Fibroblast of lung (primary cell): ENCODE data around the gene QPCTL. TPM values are rescaled to one million over a fixed set of nuclear protein-coding genes. Genes with fewer than 3 reads are reported as not detected.

Experiments
- DNase-seq, 2 donors: peaks; one replicate each; pipeline versions ENCODE4 v3.0.0 to v3.0.0-alpha.2; 2010; ENCODE audit warnings: low read depth in 2 of 2
- H2AFZ ChIP-seq: 2 replicates; pipeline ENCODE4 v1.5.1; 2012; ENCODE audit warnings: low read length, control low read depth, inconsistent platforms
- H3K27ac ChIP-seq: 2 replicates; pipeline ENCODE4 v1.5.1; 2011; ENCODE audit warnings: low read length, control low read depth; ENCODE audit not compliant: insufficient read depth
- H3K27me3 ChIP-seq: 2 replicates; pipeline ENCODE4 v1.5.1; 2011; ENCODE audit warnings: mild to moderate bottlenecking, low read length; ENCODE audit not compliant: control insufficient read depth, insufficient read depth
- H3K36me3 ChIP-seq: 2 replicates; pipeline ENCODE4 v1.5.1; 2011; ENCODE audit warnings: low read length; ENCODE audit not compliant: control insufficient read depth, insufficient read depth
- H3K4me1 ChIP-seq: 2 replicates; pipeline ENCODE4 v1.5.1; 2011; ENCODE audit warnings: low read length; ENCODE audit not compliant: control insufficient read depth, insufficient read depth; ENCODE audit errors: extremely low read depth
- H3K4me2 ChIP-seq: 2 replicates; pipeline ENCODE4 v1.5.1; 2011; ENCODE audit warnings: low read length, control low read depth; ENCODE audit not compliant: insufficient read depth; ENCODE audit errors: extremely low read depth
- H3K4me3 ChIP-seq, 4 experiments: fragments of 200-600 bp in 1 of 4; sonication (generic) in 1 of 4; replicated peaks in 1 of 4; 2 replicates each; pipeline ENCODE4 v1.5.1; 2011 to 2016; ENCODE audit warnings: low read length in 4 of 4, low read depth in 3 of 4, mild to moderate bottlenecking in 3 of 4, control low read depth in 2 of 4, inconsistent platforms in 1 of 4, mixed read lengths in 1 of 4; ENCODE audit not compliant: insufficient read depth in 1 of 4; ENCODE audit errors: control extremely low read depth in 1 of 4
- H3K79me2 ChIP-seq: 2 replicates; pipeline ENCODE4 v1.5.1; 2012; ENCODE audit warnings: mild to moderate bottlenecking, low read length, inconsistent platforms; ENCODE audit not compliant: control insufficient read depth, insufficient read depth
- H3K9ac ChIP-seq: 2 replicates; pipeline ENCODE4 v1.5.1; 2011; ENCODE audit warnings: mild to moderate bottlenecking, low read length, control low read depth; ENCODE audit not compliant: insufficient read depth
- H3K9me3 ChIP-seq: 2 replicates; pipeline ENCODE4 v1.5.1; 2012; ENCODE audit warnings: low read depth, low read length; ENCODE audit not compliant: control insufficient read depth, insufficient read depth
- H4K20me1 ChIP-seq: 2 replicates; pipeline ENCODE4 v1.5.1; 2011; ENCODE audit warnings: low read length; ENCODE audit not compliant: control insufficient read depth, insufficient read depth; ENCODE audit errors: extremely low read depth
- CTCF ChIP-seq, 2 donors: IDR thresholded peaks in 1 of 2; conservative IDR thresholded peaks in 1 of 2; 1 replicate in 1 of 2; 2 replicates in 1 of 2; pipeline ENCODE4 v1.5.1; 2011 to 2012; ENCODE audit warnings: low read length in 2 of 2, control low read depth in 1 of 2, inconsistent platforms in 1 of 2, low read depth in 1 of 2, mild to moderate bottlenecking in 1 of 2
- EZH2 ChIP-seq: IDR thresholded peaks from 2 replicates; pipeline ENCODE4 v1.5.1; 2012; ENCODE audit warnings: low read length, control low read depth, mild to moderate bottlenecking; ENCODE audit errors: missing control alignments
- polyA plus RNA-seq, 2 donors: library from polyadenylated mRNA; depleted of rRNA in 1 of 2; stranded (reverse) in 1 of 2; unstranded in 1 of 2; fragments of >200 nt; gene quantifications; 2 replicates each; pipeline ENCODE4 v1.2.1, GENCODE V29; 2011 to 2012; ENCODE audit warnings: missing spikeins in 1 of 2
- total RNA-seq: library from RNA; depleted of rRNA; stranded (reverse); fragments of >200 nt; gene quantifications from 2 replicates; pipeline ENCODE4 v1.2.1, GENCODE V29; 2014

QPCTL gene
- total and polyA plus RNA-seq, 2 donors (not counting 1 experiment from before 2014, with no cell fraction given): 5.8 to 9.4 TPM

GRCh38 chr19:45752639-45753038, 60.2 kb downstream of the QPCTL start:
- Histone ChIP-seq H2AFZ (no peak overlapping the region), H3K27ac (no peak overlapping the region), H3K9me3 (no peaks in the 10 kb centered on the region), H3K4me2 (no peak overlapping the region), H3K27me3 (no peaks in the 10 kb centered on the region), H4K20me1 (no peaks in the 10 kb centered on the region), H3K4me1 (no peaks in the 10 kb centered on the region), H3K79me2 (no peaks in the 10 kb centered on the region), H3K9ac (no peak overlapping the region), H3K36me3 (no peaks in the 10 kb centered on the region), H3K4me3 (no peak overlapping the region)
- no peak for DNase-seq
- TF ChIP-seq CTCF (conservative IDR thresholded peaks at IDR 0.05 in 1 of 2, IDR thresholded peaks at IDR 0.05 in 1 of 2; ENCODE audit: low read depth in 1 of 2, low read length in 2 of 2) (no peak), EZH2 (no peak)

- no peak overlapping the region for H3K4me2 ChIP-seq
- no peak overlapping the region for H2AFZ ChIP-seq
- no peaks in the 10 kb centered on the region for H3K36me3 ChIP-seq
- no peak for TF ChIP-seq EZH2
- TF ChIP-seq CTCF (conservative IDR thresholded peaks at IDR 0.05 in 1 of 2, IDR thresholded peaks at IDR 0.05 in 1 of 2; ENCODE audit: low read depth in 1 of 2, low read length in 2 of 2): no peak
- H3K9me3 ChIP-seq: no peaks in the 10 kb centered on the region
- DNase-seq: no peak
- H3K9ac ChIP-seq: no peak overlapping the region
- H3K4me3 ChIP-seq: no peak overlapping the region
- no peaks in the 10 kb centered on the region for H3K4me1 ChIP-seq
- H3K27ac ChIP-seq: no peak overlapping the region
- H3K79me2 ChIP-seq: no peaks in the 10 kb centered on the region
- H4K20me1 ChIP-seq: no peaks in the 10 kb centered on the region
- H3K27me3 ChIP-seq: no peaks in the 10 kb centered on the region
These were observed 61.1 kb downstream of the QPCTL start for GRCh38 chr19:45753548-45753947.

Other genes starting within 250 kb of the QPCTL start
- gene FOSB, start 224.7 kb upstream of the QPCTL start, total RNA-seq: 9.5 and 24.9 TPM in 2 replicates
- gene FOSB, start 224.7 kb upstream of the QPCTL start, polyA plus RNA-seq: 2.8 and 48.6 TPM in 2 replicates
- 5.1 and 7.9 TPM in 2 replicates for gene RTN2, start 195.6 kb upstream of the QPCTL start, total RNA-seq
- 8.9 and 11.7 TPM in 2 replicates for gene RTN2, start 195.6 kb upstream of the QPCTL start, polyA plus RNA-seq
- gene PPM1N, start 194.2 kb upstream of the QPCTL start, total RNA-seq: 1.8 and 2.8 TPM in 2 replicates
- gene PPM1N, start 194.2 kb upstream of the QPCTL start, polyA plus RNA-seq: 2.3 and 2.6 TPM in 2 replicates
- gene VASP, start 185.2 kb upstream of the QPCTL start, total RNA-seq: 33.1 and 40.3 TPM in 2 replicates
- 62.3 and 67.9 TPM in 2 replicates for gene VASP, start 185.2 kb upstream of the QPCTL start, polyA plus RNA-seq
- 3.1 and 3.8 TPM in 2 replicates for gene OPA3, start 107.9 kb upstream of the QPCTL start, total RNA-seq
- gene OPA3, start 107.9 kb upstream of the QPCTL start, polyA plus RNA-seq: 8.3 and 11.3 TPM in 2 replicates
- under 0.01 TPM in 1 of 2 replicates, not detected in the other for gene GPR4, start 90.5 kb upstream of the QPCTL start, total RNA-seq
- 0.47 and 0.58 TPM in 2 replicates for gene GPR4, start 90.5 kb upstream of the QPCTL start, polyA plus RNA-seq
- 34.7 and 69.9 TPM in 2 replicates for gene EML2, start 53.3 kb upstream of the QPCTL start, total RNA-seq
- 11.0 and 11.2 TPM in 2 replicates for gene EML2, start 53.3 kb upstream of the QPCTL start, polyA plus RNA-seq
- not detected in 2 replicates for gene GIPR, start 24.4 kb upstream of the QPCTL start, total RNA-seq
- 0.05 and 0.25 TPM in 2 replicates for gene GIPR, start 24.4 kb upstream of the QPCTL start, polyA plus RNA-seq
- gene SNRPD2, start 713 bp upstream of the QPCTL start, total RNA-seq: 361 and 362 TPM in 2 replicates
- 440 and 635 TPM in 2 replicates for gene SNRPD2, start 713 bp upstream of the QPCTL start, polyA plus RNA-seq
- gene FBXO46, start 38.2 kb downstream of the QPCTL start, total RNA-seq: 3.1 and 3.3 TPM in 2 replicates
- 1.6 and 2.0 TPM in 2 replicates for gene FBXO46, start 38.2 kb downstream of the QPCTL start, polyA plus RNA-seq
- gene MEIOSIN, start 40.8 kb downstream of the QPCTL start, total RNA-seq: not detected in 2 replicates
- gene MEIOSIN, start 40.8 kb downstream of the QPCTL start, polyA plus RNA-seq: not detected in 2 replicates
- 10.7 and 11.6 TPM in 2 replicates for gene SIX5, start 76.6 kb downstream of the QPCTL start, total RNA-seq
- 3.4 and 3.7 TPM in 2 replicates for gene SIX5, start 76.6 kb downstream of the QPCTL start, polyA plus RNA-seq
- 44.9 and 115 TPM in 2 replicates for gene DMPK, start 89.8 kb downstream of the QPCTL start, total RNA-seq
- gene DMPK, start 89.8 kb downstream of the QPCTL start, polyA plus RNA-seq: 28.8 and 54.7 TPM in 2 replicates
- gene DMWD, start 100.2 kb downstream of the QPCTL start, total RNA-seq: 24.4 and 33.5 TPM in 2 replicates
- gene DMWD, start 100.2 kb downstream of the QPCTL start, polyA plus RNA-seq: 18.1 and 18.7 TPM in 2 replicates
- 0.17 TPM in 1 of 2 replicates, not detected in the other for gene RSPH6A, start 122.6 kb downstream of the QPCTL start, total RNA-seq
- not detected in 2 replicates for gene RSPH6A, start 122.6 kb downstream of the QPCTL start, polyA plus RNA-seq
- 22.3 and 32.2 TPM in 2 replicates for gene SYMPK, start 170.5 kb downstream of the QPCTL start, total RNA-seq
- gene SYMPK, start 170.5 kb downstream of the QPCTL start, polyA plus RNA-seq: 48.2 and 48.3 TPM in 2 replicates
- gene FOXA3, start 171.7 kb downstream of the QPCTL start, total RNA-seq: not detected in 2 replicates
- not detected in 2 replicates for gene FOXA3, start 171.7 kb downstream of the QPCTL start, polyA plus RNA-seq
- 22.9 and 23.1 TPM in 2 replicates for gene IRF2BP1, start 193.5 kb downstream of the QPCTL start, total RNA-seq
- 3.6 and 4.0 TPM in 2 replicates for gene IRF2BP1, start 193.5 kb downstream of the QPCTL start, polyA plus RNA-seq
- gene MYPOP, start 209.9 kb downstream of the QPCTL start, total RNA-seq: 1.3 TPM in 2 replicates
- 0.81 and 1.1 TPM in 2 replicates for gene MYPOP, start 209.9 kb downstream of the QPCTL start, polyA plus RNA-seq
- gene NANOS2, start 222.1 kb downstream of the QPCTL start, total RNA-seq: not detected in 2 replicates
- gene NANOS2, start 222.1 kb downstream of the QPCTL start, polyA plus RNA-seq: not detected in 2 replicates